ENCODE results near the gene LRRC61.
"Not testable (repeated sequence)": the region's sequence is repeated elsewhere in the genome, so short reads cannot be mapped to it uniquely, and the experiment has no call there.

Gene LRRC61

GRCh38 chr7:150373049-150373801, 50.1 kb downstream of the LRRC61 start:
- no peak for DNase-seq

GRCh38 chr7:150374026-150374425, 50.9 kb downstream of the LRRC61 start:
- DNase-seq: no peak

GRCh38 chr7:150374472-150374871, 51.3 kb downstream of the LRRC61 start:
- DNase-seq: no peak

GRCh38 chr7:150375662-150376521, 52.7 kb downstream of the LRRC61 start:
- no peak for DNase-seq

- no peak for DNase-seq
These were observed 53.4 kb downstream of the LRRC61 start for GRCh38 chr7:150376560-150376959.

GRCh38 chr7:150377196-150377595, 54.0 kb downstream of the LRRC61 start:
- DNase-seq: no peak

- no peak for DNase-seq
These were observed 54.5 kb downstream of the LRRC61 start for GRCh38 chr7:150377635-150378034.

GRCh38 chr7:150378115-150378852, 55.1 kb downstream of the LRRC61 start:
- DNase-seq: peak; percentile 45

GRCh38 chr7:150378853-150379440, 55.8 kb downstream of the LRRC61 start, which contains the start of gene ZNF775:
Gene ZNF775, plus strand, starts transcription at chr7:150379330. Its CDS starts 9,141 bp downstream, at chr7:150388471.
- peak; percentile 70 for DNase-seq

- DNase-seq: no peak
These were observed 56.6 kb downstream of the LRRC61 start for GRCh38 chr7:150379441-150380379.

- DNase-seq: no peak
These were observed 57.3 kb downstream of the LRRC61 start for GRCh38 chr7:150380463-150380862.

GRCh38 chr7:150381096-150381495, 57.9 kb downstream of the LRRC61 start:
- DNase-seq: no peak

GRCh38 chr7:150381785-150382122, 58.6 kb downstream of the LRRC61 start:
- no peak for DNase-seq

- no peak for DNase-seq
These were observed 59.1 kb downstream of the LRRC61 start for GRCh38 chr7:150382123-150382843.

GRCh38 chr7:150382844-150383225, 59.7 kb downstream of the LRRC61 start:
- DNase-seq: no peak

- no peak for DNase-seq
These were observed 60.7 kb downstream of the LRRC61 start for GRCh38 chr7:150383710-150384397.

- no peak for DNase-seq
These were observed 61.5 kb downstream of the LRRC61 start for GRCh38 chr7:150384406-150385301.

- no peak for DNase-seq
These were observed 62.2 kb downstream of the LRRC61 start for GRCh38 chr7:150385302-150385723.

GRCh38 chr7:150385884-150386283, 62.7 kb downstream of the LRRC61 start:
- not testable (repeated sequence) for DNase-seq
